IMR-90 (cell line): Measurements from ENCODE around the gene XIRP1. TPM values are rescaled to one million over a fixed set of nuclear protein-coding genes. Genes with fewer than 3 reads are reported as not detected.

Experiments used
- BHLHE40 ChIP-seq: fragments of 150-350 bp; IDR thresholded peaks from 2 replicates; pipeline ENCODE4 v1.6.1; 2016; ENCODE audit warnings: mild to moderate bottlenecking, low read depth, low read length
- polyA plus RNA-seq, 3 experiments: library from polyadenylated mRNA; depleted of rRNA; stranded (reverse); fragments of >200 nt; gene quantifications; 2 replicates each; pipeline ENCODE4 v1.2.3, GENCODE V29; 2012; ENCODE audit warnings: low replicate concordance in 1 of 3
- total RNA-seq: library from RNA; depleted of rRNA; stranded (reverse); fragments of >200 nt; gene quantifications from 2 replicates; pipeline ENCODE4 v1.2.3, GENCODE V29; 2012
- TF ChIP-seq, protein P1 (sequence below): conservative IDR thresholded peaks from 2 replicates; pipeline ENCODE4 v1.5.1; 2012; ENCODE audit warnings: mild to moderate bottlenecking, low read depth, low read length, improper control_type of control experiment

The XIRP1 gene
- total and polyA plus RNA-seq, 2 of the 4 experiments (the other 2 are of a cell fraction): under 0.01 to 0.07 TPM

DNA sequence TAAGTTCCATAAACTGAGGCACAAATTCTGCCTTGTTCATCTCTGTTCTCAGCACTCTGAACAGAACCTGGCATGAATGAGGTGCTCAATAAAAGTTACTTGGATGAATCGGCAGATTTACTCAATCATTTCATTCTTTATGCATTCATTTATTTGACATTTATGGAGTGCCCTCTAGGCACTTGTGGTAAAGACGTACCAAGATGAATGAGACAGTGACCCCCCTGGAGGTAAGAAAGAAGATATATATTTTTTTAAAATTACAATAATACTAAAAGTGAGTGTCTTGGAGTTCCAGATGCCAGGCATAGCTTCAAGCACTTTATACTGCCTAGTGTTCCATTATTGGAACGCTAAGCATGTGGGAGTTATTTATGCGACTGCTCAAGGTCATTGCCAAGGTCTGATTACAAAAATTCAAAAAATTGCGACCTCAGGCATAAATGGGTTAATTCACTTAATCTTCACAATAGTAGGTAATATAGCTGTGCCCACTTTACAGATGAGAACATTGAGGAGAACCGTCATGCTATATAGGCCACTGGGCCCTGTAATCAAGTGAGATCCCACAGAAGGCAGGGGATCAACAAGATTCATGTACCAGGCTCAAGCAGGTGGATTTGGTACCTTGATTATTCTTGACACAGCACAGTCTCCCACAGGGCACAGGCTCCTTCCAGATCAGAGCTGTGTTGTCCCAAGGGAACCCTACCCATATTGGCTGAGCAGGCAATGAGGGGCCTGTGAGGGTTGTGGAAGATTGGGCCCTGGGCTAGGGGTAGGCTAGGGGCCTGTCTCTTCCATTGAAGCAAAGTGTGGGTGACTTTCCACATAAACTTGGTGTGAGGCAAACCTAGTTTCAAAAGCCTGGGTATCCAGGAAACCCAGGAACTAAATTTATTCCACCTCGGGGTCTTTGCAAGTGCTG is 10.7 kb downstream of the XIRP1 start (continued):
- TF ChIP-seq, protein P1, sequence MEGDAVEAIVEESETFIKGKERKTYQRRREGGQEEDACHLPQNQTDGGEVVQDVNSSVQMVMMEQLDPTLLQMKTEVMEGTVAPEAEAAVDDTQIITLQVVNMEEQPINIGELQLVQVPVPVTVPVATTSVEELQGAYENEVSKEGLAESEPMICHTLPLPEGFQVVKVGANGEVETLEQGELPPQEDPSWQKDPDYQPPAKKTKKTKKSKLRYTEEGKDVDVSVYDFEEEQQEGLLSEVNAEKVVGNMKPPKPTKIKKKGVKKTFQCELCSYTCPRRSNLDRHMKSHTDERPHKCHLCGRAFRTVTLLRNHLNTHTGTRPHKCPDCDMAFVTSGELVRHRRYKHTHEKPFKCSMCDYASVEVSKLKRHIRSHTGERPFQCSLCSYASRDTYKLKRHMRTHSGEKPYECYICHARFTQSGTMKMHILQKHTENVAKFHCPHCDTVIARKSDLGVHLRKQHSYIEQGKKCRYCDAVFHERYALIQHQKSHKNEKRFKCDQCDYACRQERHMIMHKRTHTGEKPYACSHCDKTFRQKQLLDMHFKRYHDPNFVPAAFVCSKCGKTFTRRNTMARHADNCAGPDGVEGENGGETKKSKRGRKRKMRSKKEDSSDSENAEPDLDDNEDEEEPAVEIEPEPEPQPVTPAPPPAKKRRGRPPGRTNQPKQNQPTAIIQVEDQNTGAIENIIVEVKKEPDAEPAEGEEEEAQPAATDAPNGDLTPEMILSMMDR: no peak
- no peak for TF ChIP-seq BHLHE40
